Breast epithelium (tissue), 4 donors: Measurements from ENCODE around the gene SDK2. TPM values are rescaled to one million over a fixed set of nuclear protein-coding genes. Genes with fewer than 3 reads are reported as not detected.

Source experiments
- DNase-seq, 2 donors: peaks; one replicate each; pipeline ENCODE4 v3.0.0-alpha.2; 2019; ENCODE audit warnings: low spot score in 2 of 2
- H3K27ac ChIP-seq, 2 donors: fragments of 200-600 bp; sonication (generic) in 1 of 2; one replicate each; pipeline ENCODE4 v1.5.1; 2016 to 2019; ENCODE audit warnings: mild to moderate bottlenecking in 1 of 2
- H3K27me3 ChIP-seq, 2 donors: fragments of 200-600 bp; sonication (generic) in 1 of 2; one replicate each; pipeline versions ENCODE4 v1.5.1 to v1.6.0; 2017 to 2019; ENCODE audit warnings: control low read depth in 1 of 2, mild to moderate bottlenecking in 1 of 2
- H3K36me3 ChIP-seq: fragments of 200-600 bp; one replicate; pipeline ENCODE4 v1.5.1; 2019
- H3K4me1 ChIP-seq, 2 donors: fragments of 200-600 bp; sonication (generic); one replicate each; pipeline ENCODE4 v1.5.1; 2016 to 2019; ENCODE audit warnings: control low read depth in 1 of 2
- H3K4me3 ChIP-seq, 3 donors: fragments of 200-600 bp; sonication (generic); 1 replicate in 2 of 3; 2 replicates in 1 of 3; pipeline ENCODE4 v1.5.1; 2016 to 2019; ENCODE audit warnings: mild to moderate bottlenecking in 3 of 3, moderate library complexity in 2 of 3
- H3K9me3 ChIP-seq, 2 donors: fragments of 200-600 bp; sonication (generic) in 1 of 2; one replicate each; pipeline ENCODE4 v1.5.1; 2016 to 2019; ENCODE audit warnings: control low read depth in 1 of 2
- POLR2A ChIP-seq: fragments of 450-650 bp; IDR thresholded peaks from one replicate; pipeline ENCODE4 v1.6.1; 2016; ENCODE audit warnings: antibody characterized with exemption, mild to moderate bottlenecking, moderate library complexity
- POLR2AphosphoS5 ChIP-seq, 3 donors: sonication (generic); formaldehyde crosslinking; IDR thresholded peaks; one replicate each; pipeline ENCODE4 v1.6.1; 2017; ENCODE audit warnings: antibody characterized with exemption in 3 of 3
- intact Hi-C: fragments of 100-400 bp; cut with DNase I; formaldehyde crosslinking; loops from one replicate; pipeline ENCODE4 v1.15.1; 2023; ENCODE audit warnings: low total_unique reads
- total RNA-seq, 3 donors: library from RNA; depleted of rRNA; stranded (reverse); fragments of >200 nt; gene quantifications; one replicate each; pipeline ENCODE4 v1.1.0, GENCODE V29; 2016
- TF ChIP-seq, protein P1 (sequence below), 3 donors: fragments of 450-650 bp; IDR thresholded peaks; one replicate each; pipeline ENCODE4 v1.5.1; 2016 to 2017; ENCODE audit warnings: antibody characterized with exemption in 3 of 3, mild to moderate bottlenecking in 3 of 3, moderate library complexity in 3 of 3

Gene SDK2
- total RNA-seq, 3 donors from 2014 or later = 0.16 to 2.9 (median 2.6) TPM

GRCh38 chr17:73427198-73427597 lies 217.0 kb downstream of the SDK2 start:
- TF ChIP-seq POLR2A (no peak), POLR2AphosphoS5 (IDR thresholded peaks at IDR 0.05) (no peak)
- TF ChIP-seq, protein P1, sequence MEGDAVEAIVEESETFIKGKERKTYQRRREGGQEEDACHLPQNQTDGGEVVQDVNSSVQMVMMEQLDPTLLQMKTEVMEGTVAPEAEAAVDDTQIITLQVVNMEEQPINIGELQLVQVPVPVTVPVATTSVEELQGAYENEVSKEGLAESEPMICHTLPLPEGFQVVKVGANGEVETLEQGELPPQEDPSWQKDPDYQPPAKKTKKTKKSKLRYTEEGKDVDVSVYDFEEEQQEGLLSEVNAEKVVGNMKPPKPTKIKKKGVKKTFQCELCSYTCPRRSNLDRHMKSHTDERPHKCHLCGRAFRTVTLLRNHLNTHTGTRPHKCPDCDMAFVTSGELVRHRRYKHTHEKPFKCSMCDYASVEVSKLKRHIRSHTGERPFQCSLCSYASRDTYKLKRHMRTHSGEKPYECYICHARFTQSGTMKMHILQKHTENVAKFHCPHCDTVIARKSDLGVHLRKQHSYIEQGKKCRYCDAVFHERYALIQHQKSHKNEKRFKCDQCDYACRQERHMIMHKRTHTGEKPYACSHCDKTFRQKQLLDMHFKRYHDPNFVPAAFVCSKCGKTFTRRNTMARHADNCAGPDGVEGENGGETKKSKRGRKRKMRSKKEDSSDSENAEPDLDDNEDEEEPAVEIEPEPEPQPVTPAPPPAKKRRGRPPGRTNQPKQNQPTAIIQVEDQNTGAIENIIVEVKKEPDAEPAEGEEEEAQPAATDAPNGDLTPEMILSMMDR (IDR thresholded peaks at IDR 0.05) = no peak
- peaks cover 0 to 3% of the 10 kb centered on the region in 2 donors for H3K27me3 ChIP-seq
- H3K27ac ChIP-seq = no peak overlapping the region
- no peak for DNase-seq
- no peaks in the 10 kb centered on the region for H3K36me3 ChIP-seq
- H3K4me3 ChIP-seq = no peak overlapping the region
- H3K4me1 ChIP-seq = no peaks in the 10 kb centered on the region
- no peaks in the 10 kb centered on the region for H3K9me3 ChIP-seq
- intact Hi-C loops = loop anchor here (10.0 kb wide), 2 partner anchors 278 to 748 kb away; no protein-coding TSS in a partner anchor

DNA sequence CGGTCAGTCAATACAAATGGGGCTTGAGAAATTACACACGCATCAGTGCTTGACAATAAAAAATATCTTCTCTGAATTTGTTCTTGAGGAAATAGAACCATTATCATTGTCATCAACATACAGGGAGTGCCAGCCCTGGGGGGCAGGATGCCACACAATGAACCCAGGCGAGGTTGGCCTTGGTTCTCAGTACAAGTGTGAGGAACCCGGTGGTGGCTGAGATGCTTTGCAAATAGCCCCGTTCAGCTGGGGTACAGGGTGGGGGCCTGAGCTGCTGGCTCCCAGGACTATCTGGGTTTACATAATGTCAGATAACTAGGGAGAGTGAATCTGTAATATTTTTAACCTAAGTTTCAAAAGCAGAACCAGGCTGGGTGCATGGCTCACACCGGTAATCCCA lies 219.7 kb downstream of the SDK2 start:
- intact Hi-C loops = loop anchor here (10.0 kb wide), 2 partner anchors 280 to 750 kb away; no protein-coding TSS in a partner anchor
- DNase-seq = no peak
- H3K4me3 ChIP-seq = no peak overlapping the region
- H3K27ac ChIP-seq = no peak overlapping the region
- H3K9me3 ChIP-seq = no peaks in the 10 kb centered on the region
- H3K36me3 ChIP-seq = no peaks in the 10 kb centered on the region
- no peaks in the 10 kb centered on the region for H3K4me1 ChIP-seq
- no peaks in the 10 kb centered on the region for H3K27me3 ChIP-seq
- TF ChIP-seq POLR2AphosphoS5 (IDR thresholded peaks at IDR 0.05) = no peak
- no peak for TF ChIP-seq POLR2A
- TF ChIP-seq, protein P1 (IDR thresholded peaks at IDR 0.05) = no peak

DNA sequence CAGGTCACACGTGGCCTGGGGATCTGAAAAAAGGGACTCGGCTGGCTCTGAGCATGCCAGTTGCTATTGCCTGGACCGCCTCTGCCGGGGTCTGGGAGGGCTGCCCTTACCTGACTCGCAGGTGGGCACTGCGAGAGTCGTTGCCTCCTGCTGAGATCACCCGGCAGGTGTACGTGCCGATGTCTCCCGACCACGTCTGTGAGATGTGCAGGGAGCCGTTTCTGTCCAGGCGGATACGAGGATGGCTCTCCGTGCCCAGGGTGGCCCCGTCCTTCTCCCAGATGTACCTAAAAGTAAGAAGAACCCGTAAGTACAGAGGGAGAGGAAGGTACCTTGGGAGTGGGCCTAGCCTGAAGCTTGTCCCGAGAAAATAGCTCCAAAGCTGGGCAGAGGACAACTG lies 220.4 kb downstream of the SDK2 start:
- H3K27me3 ChIP-seq = no peaks in the 10 kb centered on the region
- H3K4me1 ChIP-seq = no peaks in the 10 kb centered on the region
- no peak overlapping the region for H3K4me3 ChIP-seq
- TF ChIP-seq POLR2AphosphoS5 (IDR thresholded peaks at IDR 0.05) (no peak), POLR2A (no peak)
- TF ChIP-seq, protein P1 (IDR thresholded peaks at IDR 0.05) = no peak
- H3K27ac ChIP-seq = no peak overlapping the region
- H3K9me3 ChIP-seq = no peaks in the 10 kb centered on the region
- no peaks in the 10 kb centered on the region for H3K36me3 ChIP-seq
- intact Hi-C loops = loop anchor here (10.0 kb wide), 2 partner anchors 281 to 751 kb away; no protein-coding TSS in a partner anchor
- DNase-seq = no peak

- H3K27ac ChIP-seq = no peak overlapping the region
- DNase-seq = no peak
- H3K9me3 ChIP-seq = no peaks in the 10 kb centered on the region
- no peaks in the 10 kb centered on the region for H3K36me3 ChIP-seq
- intact Hi-C loops = loop anchor here (10.0 kb wide), 2 partner anchors 282 to 752 kb away; no protein-coding TSS in a partner anchor
- H3K4me3 ChIP-seq = no peak overlapping the region
- TF ChIP-seq POLR2A (no peak), POLR2AphosphoS5 (IDR thresholded peaks at IDR 0.05) (no peak)
- TF ChIP-seq, protein P1 (IDR thresholded peaks at IDR 0.05) = no peak
- no peaks in the 10 kb centered on the region for H3K27me3 ChIP-seq
- no peaks in the 10 kb centered on the region for H3K4me1 ChIP-seq
These were observed 221.0 kb downstream of the SDK2 start for GRCh38 chr17:73423159-73423715.

- H3K9me3 ChIP-seq = no peaks in the 10 kb centered on the region
- no peak for DNase-seq
- no peak overlapping the region for H3K4me3 ChIP-seq
- intact Hi-C loops = loop anchor here (10.0 kb wide), 2 partner anchors 283 to 753 kb away; no protein-coding TSS in a partner anchor
- no peaks in the 10 kb centered on the region for H3K36me3 ChIP-seq
- H3K27ac ChIP-seq = no peak overlapping the region
- no peaks in the 10 kb centered on the region for H3K27me3 ChIP-seq
- no peaks in the 10 kb centered on the region for H3K4me1 ChIP-seq
- TF ChIP-seq, protein P1 (IDR thresholded peaks at IDR 0.05) = no peak
- no peak for TF ChIP-seq POLR2AphosphoS5 (IDR thresholded peaks at IDR 0.05)
- TF ChIP-seq POLR2A = no peak
These were observed 222.1 kb downstream of the SDK2 start for GRCh38 chr17:73422121-73422520.
